K562 (cell line): ENCODE measurements around the gene FANK1. TPM values are rescaled to one million over a fixed set of nuclear protein-coding genes. Genes with fewer than 3 reads are reported as not detected.

Experiments used
- ATAC-seq: fragments of 200-7000 bp; cut with Tn5 transposase; 3 replicates; pipeline ENCODE4 v1.9.1; 2020; ENCODE audit warnings: moderate library complexity
- BruUV-seq: library from RNA; stranded (reverse); fragments of 400-500 nt; replicated peaks from 2 replicates; lab custom pipeline; 2021; lab: Mats Ljungman, UMichigan
- CTCF ChIA-PET: fragments of 300-600 bp; formaldehyde crosslinking; extraction: SDS; loops from one replicate; lab custom pipeline; 2021; ENCODE audit warnings: low intra/inter-chr PET ratio; lab: Yijun Ruan, JAX
- POLR2A ChIA-PET: fragments of 300-600, 350-650 bp; sonication (Branson Sonifier 250); formaldehyde crosslinking; extraction: SDS; loops from one replicate; lab custom pipeline; 2021; ENCODE audit warnings: antibody characterized with exemption, inconsistent platforms; lab: Yijun Ruan, JAX
- DNase-seq, 4 experiments: peaks; one replicate each; pipeline versions ENCODE4 v3.0.0 to v3.0.0-alpha.2; 2011 to 2018; ENCODE audit warnings: low spot score in 3 of 4, mixed read lengths in 3 of 4; ENCODE audit errors: extremely low read depth in 1 of 4
- FAIRE-seq: peaks from 2 replicates; lab custom pipeline; 2011; peaks lifted over from hg19 to GRCh38; lab: Jason Lieb, UNC
- H2AFZ ChIP-seq: 2 replicates; pipeline ENCODE4 v1.6.0; 2011; ENCODE audit warnings: low read depth, low read length, control low read depth, inconsistent platforms
- H3K27ac ChIP-seq: fragments of 200-600 bp; 3 replicates; pipeline ENCODE4 v1.8.0; 2011; ENCODE audit warnings: low read depth, mild to moderate bottlenecking, control low read depth, inconsistent platforms, low read length, moderate library complexity, mixed read lengths; ENCODE audit errors: extremely low read depth
- H3K27me3 ChIP-seq, 2 experiments: fragments of 300-600 bp in 1 of 2; 2 replicates in 1 of 2; 3 replicates in 1 of 2; pipeline versions ENCODE4 v1.6.0 to v1.8.0; 2011; ENCODE audit warnings: inconsistent platforms in 2 of 2, low read length in 2 of 2, mild to moderate bottlenecking in 1 of 2, mixed read lengths in 1 of 2, moderate library complexity in 1 of 2; ENCODE audit not compliant: control insufficient read depth in 2 of 2, insufficient read depth in 2 of 2
- H3K36me3 ChIP-seq: fragments of 300-600 bp; 3 replicates; pipeline ENCODE4 v1.8.0; 2011; ENCODE audit warnings: mild to moderate bottlenecking, low read length, inconsistent platforms; ENCODE audit not compliant: control insufficient read depth, insufficient read depth
- H3K4me1 ChIP-seq, 2 experiments: fragments of 200-600 bp in 1 of 2; replicated peaks in 1 of 2; 2 replicates in 1 of 2; 3 replicates in 1 of 2; pipeline versions ENCODE4 v1.5.1 to v1.8.0; 2011; ENCODE audit warnings: inconsistent platforms in 2 of 2, low read length in 2 of 2, mild to moderate bottlenecking in 1 of 2, mixed read lengths in 1 of 2, moderate library complexity in 1 of 2; ENCODE audit not compliant: control insufficient read depth in 2 of 2, insufficient read depth in 2 of 2
- H3K4me2 ChIP-seq: 2 replicates; pipeline ENCODE4 v1.6.1; 2011; ENCODE audit warnings: low read length, control low read depth, inconsistent platforms, mixed read lengths; ENCODE audit not compliant: insufficient read depth
- H3K4me3 ChIP-seq: fragments of 200-600 bp; sonication (generic), shearing (Covaris generic); 2 replicates; pipeline ENCODE4 v1.5.1; 2016; ENCODE audit warnings: control low read depth, inconsistent platforms
- H3K79me2 ChIP-seq: fragments of 200-600 bp; 3 replicates; pipeline ENCODE4 v1.8.0; 2011; ENCODE audit warnings: low read length, inconsistent platforms; ENCODE audit not compliant: control insufficient read depth, insufficient read depth
- H3K9ac ChIP-seq, 2 experiments: 2 replicates each; pipeline versions ENCODE4 v1.6.0 to v1.6.1; 2011; ENCODE audit warnings: low read depth in 2 of 2, low read length in 2 of 2, control low read depth in 1 of 2, inconsistent platforms in 1 of 2, mild to moderate bottlenecking in 1 of 2, mixed read lengths in 1 of 2; ENCODE audit not compliant: insufficient read depth in 1 of 2
- H3K9me1 ChIP-seq: one replicate; pipeline ENCODE4 v1.6.0; 2011; ENCODE audit warnings: inconsistent platforms, mild to moderate bottlenecking, low read length, moderate library complexity; ENCODE audit not compliant: control insufficient read depth, insufficient read depth
- H3K9me3 ChIP-seq: replicated peaks from 2 replicates; pipeline ENCODE4 v1.5.1; 2011; ENCODE audit warnings: low read depth, low read length, inconsistent platforms; ENCODE audit not compliant: control insufficient read depth, insufficient read depth
- H4K20me1 ChIP-seq: replicated peaks from 2 replicates; pipeline ENCODE4 v1.6.1; 2011; ENCODE audit warnings: low read length, inconsistent platforms, mixed read lengths; ENCODE audit not compliant: control insufficient read depth, insufficient read depth
- ATF7 ChIP-seq: fragments of 450-650 bp; IDR thresholded peaks from 2 replicates; pipeline ENCODE4 v1.7.1; 2014; ENCODE audit warnings: mild to moderate bottlenecking, moderate library complexity
- BACH1 ChIP-seq: fragments of 200-800 bp; sonication (Bioruptor generic); IDR thresholded peaks from 2 replicates; pipeline ENCODE4 v1.6.1; 2016; ENCODE audit warnings: missing genetic modification characterization, missing compliant biosample characterization
- FOXA1 ChIP-seq: fragments of 450-650 bp; IDR thresholded peaks from 2 replicates; pipeline ENCODE4 v1.6.1; 2016; ENCODE audit warnings: mild to moderate bottlenecking, borderline replicate concordance
- MCM5 ChIP-seq: fragments of 450-650 bp; IDR thresholded peaks from 2 replicates; pipeline ENCODE4 v1.6.1; 2016; ENCODE audit warnings: low read depth
- NFXL1 ChIP-seq: fragments of 450-650 bp; formaldehyde crosslinking; IDR thresholded peaks from 2 replicates; pipeline ENCODE4 v1.4.0; 2021; ENCODE audit warnings: mild to moderate bottlenecking
- RCOR1 ChIP-seq, 2 experiments: IDR thresholded peaks; 2 replicates each; pipeline ENCODE4 v1.6.1; 2012; ENCODE audit warnings: low read depth in 2 of 2, low read length in 2 of 2, borderline replicate concordance in 1 of 2, improper control_type of control experiment in 1 of 2
- ZNF311 ChIP-seq: fragments of 250-450 bp; sonication (Bioruptor Pico); IDR thresholded peaks from 2 replicates; pipeline ENCODE4 v1.4.0; 2020; ENCODE audit warnings: mild to moderate bottlenecking, moderate library complexity
- ZNF354B ChIP-seq: fragments of 250-450 bp; sonication (Bioruptor Pico); IDR thresholded peaks from 2 replicates; pipeline ENCODE4 v1.4.0; 2020
- ZNF57 ChIP-seq: fragments of 450-650 bp; formaldehyde crosslinking; IDR thresholded peaks from 2 replicates; pipeline ENCODE4 v1.4.0; 2020; ENCODE audit warnings: mild to moderate bottlenecking, moderate library complexity
- ZSCAN32 ChIP-seq: fragments of 450-650 bp; formaldehyde crosslinking; IDR thresholded peaks from 2 replicates; pipeline ENCODE4 v1.4.0; 2020; ENCODE audit warnings: mild to moderate bottlenecking, moderate library complexity
- WGBS: fragments of 100-300 bp; shearing (Covaris generic); methylation state at CpG from one replicate; pipeline ENCODE4 v1.1.6; 2016; ENCODE audit warnings: low coverage, mixed read lengths; ENCODE audit not compliant: insufficient coverage; ENCODE audit errors: missing lambda C conversion rate; 5-methylcytosine and 5-hydroxymethylcytosine counted together
- in situ Hi-C: fragments of 300-500 bp; cut with MboI; formaldehyde crosslinking; loops from 4 replicates; pipeline ENCODE4 v1.15.0; 2018; ENCODE audit warnings: inconsistent platforms, mixed read lengths
- intact Hi-C: fragments of 100-400 bp; cut with micrococcal nuclease; formaldehyde crosslinking; loops from 2 replicates; pipeline ENCODE4 v1.14.2; 2022
- polyA plus RNA-seq, 8 experiments: library from polyadenylated mRNA; depleted of rRNA in 4 of 8; stranded (reverse) in 5 of 8; unstranded in 3 of 8; fragments of >200 nt; fragmentation: Nextera tagmentation in 2 of 8; fragmentation: Illumina TruSeq in 1 of 8; extraction: Ambion mirVana in 2 of 8; extraction: Trizol in 1 of 8; gene quantifications; 2 replicates each; pipeline versions ENCODE4 v1.2.1 to v1.2.3, GENCODE V29; 2011 to 2014; ENCODE audit warnings: inconsistent platforms in 1 of 8, missing spikeins in 1 of 8
- total RNA-seq, 7 experiments: library from RNA; depleted of rRNA in 6 of 7; stranded (reverse); fragments of >200 nt in 6 of 7; fragmentation: Illumina TruSeq in 2 of 7; extraction: Trizol in 2 of 7; gene quantifications; 2 replicates each; pipeline versions ENCODE4 v1.2.1 to v1.2.3, GENCODE V29; 2011 to 2021; ENCODE audit warnings: low replicate concordance in 1 of 7
- TF ChIP-seq, protein P1 (sequence below): fragments of 250-450 bp; sonication (Bioruptor Pico); IDR thresholded peaks from 2 replicates; pipeline ENCODE4 v1.5.0; 2020; ENCODE audit warnings: mild to moderate bottlenecking, borderline replicate concordance
- TF ChIP-seq, protein P2 (sequence below): fragments of 250-450 bp; sonication (Bioruptor Pico); IDR thresholded peaks from 2 replicates; pipeline ENCODE4 v1.5.0; 2021; ENCODE audit warnings: mild to moderate bottlenecking, borderline replicate concordance
- TF ChIP-seq, protein P3 (sequence below): sonication (generic); formaldehyde crosslinking; IDR thresholded peaks from 2 replicates; pipeline ENCODE4 v1.8.0; 2022; ENCODE audit warnings: mild to moderate bottlenecking, missing genetic modification reagents

The FANK1 gene
- total and polyA plus RNA-seq, 9 of the 15 experiments (the other 6 are each of a cell fraction or from before 2014, with no cell fraction given), result 0.11 to 2.3 (median 0.51) TPM; not detected in 1

DNA sequence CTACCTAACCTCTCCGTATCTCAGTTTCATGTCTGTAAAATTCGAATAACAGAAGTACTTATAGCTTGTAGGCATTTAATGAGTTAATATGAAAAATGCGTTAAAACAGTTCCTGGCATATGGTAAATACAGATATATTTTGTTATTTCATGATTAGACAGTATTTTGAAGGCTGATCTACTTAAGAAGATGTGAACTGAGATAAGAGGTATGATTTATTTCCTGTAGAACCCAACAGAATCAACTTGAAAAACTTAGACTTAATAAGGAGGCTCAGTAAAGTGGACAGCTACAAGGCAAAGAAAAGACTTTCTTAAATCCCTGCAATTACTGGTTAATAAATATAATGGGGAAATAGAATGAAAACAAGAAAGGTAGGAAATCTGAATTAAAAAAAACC lies 103.3 kb downstream of the FANK1 start:
- 3% methylated on average over 3 of the region's 3 CpGs for WGBS
- Histone ChIP-seq H3K9ac (no peak overlapping the region), H4K20me1 (no peaks in the 10 kb centered on the region), H3K9me1 (no peaks in the 10 kb centered on the region), H3K79me2 (no peaks in the 10 kb centered on the region), H3K27me3 (peaks cover 0 to 12% of the 10 kb centered on the region in 2 experiments; a peak in 2 of 5 replicates), H3K36me3 (no peaks in the 10 kb centered on the region), H3K9me3 (no peaks in the 10 kb centered on the region), H3K27ac (no peak overlapping the region), H3K4me2 (no peak overlapping the region), H3K4me1 (no peaks in the 10 kb centered on the region), H3K4me3 (no peak overlapping the region), H2AFZ (no peak overlapping the region)
- TF ChIP-seq BACH1 (tag), result no peak
- TF ChIP-seq, protein P1, sequence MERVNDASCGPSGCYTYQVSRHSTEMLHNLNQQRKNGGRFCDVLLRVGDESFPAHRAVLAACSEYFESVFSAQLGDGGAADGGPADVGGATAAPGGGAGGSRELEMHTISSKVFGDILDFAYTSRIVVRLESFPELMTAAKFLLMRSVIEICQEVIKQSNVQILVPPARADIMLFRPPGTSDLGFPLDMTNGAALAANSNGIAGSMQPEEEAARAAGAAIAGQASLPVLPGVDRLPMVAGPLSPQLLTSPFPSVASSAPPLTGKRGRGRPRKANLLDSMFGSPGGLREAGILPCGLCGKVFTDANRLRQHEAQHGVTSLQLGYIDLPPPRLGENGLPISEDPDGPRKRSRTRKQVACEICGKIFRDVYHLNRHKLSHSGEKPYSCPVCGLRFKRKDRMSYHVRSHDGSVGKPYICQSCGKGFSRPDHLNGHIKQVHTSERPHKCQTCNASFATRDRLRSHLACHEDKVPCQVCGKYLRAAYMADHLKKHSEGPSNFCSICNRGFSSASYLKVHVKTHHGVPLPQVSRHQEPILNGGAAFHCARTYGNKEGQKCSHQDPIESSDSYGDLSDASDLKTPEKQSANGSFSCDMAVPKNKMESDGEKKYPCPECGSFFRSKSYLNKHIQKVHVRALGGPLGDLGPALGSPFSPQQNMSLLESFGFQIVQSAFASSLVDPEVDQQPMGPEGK (CRISPR knock-in tag), result no peak
- TF ChIP-seq FOXA1, result no peak
- TF ChIP-seq, protein P2, sequence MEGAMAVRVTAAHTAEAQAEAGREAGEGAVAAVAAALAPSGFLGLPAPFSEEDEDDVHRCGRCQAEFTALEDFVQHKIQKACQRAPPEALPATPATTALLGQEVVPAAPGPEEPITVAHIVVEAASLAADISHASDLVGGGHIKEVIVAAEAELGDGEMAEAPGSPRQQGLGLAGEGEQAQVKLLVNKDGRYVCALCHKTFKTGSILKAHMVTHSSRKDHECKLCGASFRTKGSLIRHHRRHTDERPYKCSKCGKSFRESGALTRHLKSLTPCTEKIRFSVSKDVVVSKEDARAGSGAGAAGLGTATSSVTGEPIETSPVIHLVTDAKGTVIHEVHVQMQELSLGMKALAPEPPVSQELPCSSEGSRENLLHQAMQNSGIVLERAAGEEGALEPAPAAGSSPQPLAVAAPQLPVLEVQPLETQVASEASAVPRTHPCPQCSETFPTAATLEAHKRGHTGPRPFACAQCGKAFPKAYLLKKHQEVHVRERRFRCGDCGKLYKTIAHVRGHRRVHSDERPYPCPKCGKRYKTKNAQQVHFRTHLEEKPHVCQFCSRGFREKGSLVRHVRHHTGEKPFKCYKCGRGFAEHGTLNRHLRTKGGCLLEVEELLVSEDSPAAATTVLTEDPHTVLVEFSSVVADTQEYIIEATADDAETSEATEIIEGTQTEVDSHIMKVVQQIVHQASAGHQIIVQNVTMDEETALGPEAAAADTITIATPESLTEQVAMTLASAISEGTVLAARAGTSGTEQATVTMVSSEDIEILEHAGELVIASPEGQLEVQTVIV (CRISPR knock-in tag), result no peak
- no peak for TF ChIP-seq NFXL1 (CRISPR knock-in tag)
- TF ChIP-seq ZNF57 (CRISPR knock-in tag), result no peak
- no peak for TF ChIP-seq RCOR1 (IDR thresholded peaks at IDR 0.05; ENCODE audit: borderline replicate concordance in 1 of 2, low read depth in 2 of 2, low read length in 2 of 2)
- TF ChIP-seq ATF7, result no peak
- TF ChIP-seq ZSCAN32 (CRISPR knock-in tag), result no peak
- no peak for TF ChIP-seq ZNF354B
- TF ChIP-seq MCM5, result no peak
- TF ChIP-seq ZNF311, result no peak
- TF ChIP-seq, protein P3, sequence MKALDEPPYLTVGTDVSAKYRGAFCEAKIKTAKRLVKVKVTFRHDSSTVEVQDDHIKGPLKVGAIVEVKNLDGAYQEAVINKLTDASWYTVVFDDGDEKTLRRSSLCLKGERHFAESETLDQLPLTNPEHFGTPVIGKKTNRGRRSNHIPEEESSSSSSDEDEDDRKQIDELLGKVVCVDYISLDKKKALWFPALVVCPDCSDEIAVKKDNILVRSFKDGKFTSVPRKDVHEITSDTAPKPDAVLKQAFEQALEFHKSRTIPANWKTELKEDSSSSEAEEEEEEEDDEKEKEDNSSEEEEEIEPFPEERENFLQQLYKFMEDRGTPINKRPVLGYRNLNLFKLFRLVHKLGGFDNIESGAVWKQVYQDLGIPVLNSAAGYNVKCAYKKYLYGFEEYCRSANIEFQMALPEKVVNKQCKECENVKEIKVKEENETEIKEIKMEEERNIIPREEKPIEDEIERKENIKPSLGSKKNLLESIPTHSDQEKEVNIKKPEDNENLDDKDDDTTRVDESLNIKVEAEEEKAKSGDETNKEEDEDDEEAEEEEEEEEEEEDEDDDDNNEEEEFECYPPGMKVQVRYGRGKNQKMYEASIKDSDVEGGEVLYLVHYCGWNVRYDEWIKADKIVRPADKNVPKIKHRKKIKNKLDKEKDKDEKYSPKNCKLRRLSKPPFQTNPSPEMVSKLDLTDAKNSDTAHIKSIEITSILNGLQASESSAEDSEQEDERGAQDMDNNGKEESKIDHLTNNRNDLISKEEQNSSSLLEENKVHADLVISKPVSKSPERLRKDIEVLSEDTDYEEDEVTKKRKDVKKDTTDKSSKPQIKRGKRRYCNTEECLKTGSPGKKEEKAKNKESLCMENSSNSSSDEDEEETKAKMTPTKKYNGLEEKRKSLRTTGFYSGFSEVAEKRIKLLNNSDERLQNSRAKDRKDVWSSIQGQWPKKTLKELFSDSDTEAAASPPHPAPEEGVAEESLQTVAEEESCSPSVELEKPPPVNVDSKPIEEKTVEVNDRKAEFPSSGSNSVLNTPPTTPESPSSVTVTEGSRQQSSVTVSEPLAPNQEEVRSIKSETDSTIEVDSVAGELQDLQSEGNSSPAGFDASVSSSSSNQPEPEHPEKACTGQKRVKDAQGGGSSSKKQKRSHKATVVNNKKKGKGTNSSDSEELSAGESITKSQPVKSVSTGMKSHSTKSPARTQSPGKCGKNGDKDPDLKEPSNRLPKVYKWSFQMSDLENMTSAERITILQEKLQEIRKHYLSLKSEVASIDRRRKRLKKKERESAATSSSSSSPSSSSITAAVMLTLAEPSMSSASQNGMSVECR (CRISPR knock-in tag), result no peak
- POLR2A ChIA-PET, result no interaction called here
- DNase-seq (no peak), ATAC-seq (no peak), FAIRE-seq (no peak)
- in situ Hi-C loops, result no loop called here
- CTCF ChIA-PET, result no interaction called here
- BruUV-seq, result no TSS peak
- intact Hi-C loops, result no loop called here
